ENCODE measurements around the gene FAM222B.

DNA sequence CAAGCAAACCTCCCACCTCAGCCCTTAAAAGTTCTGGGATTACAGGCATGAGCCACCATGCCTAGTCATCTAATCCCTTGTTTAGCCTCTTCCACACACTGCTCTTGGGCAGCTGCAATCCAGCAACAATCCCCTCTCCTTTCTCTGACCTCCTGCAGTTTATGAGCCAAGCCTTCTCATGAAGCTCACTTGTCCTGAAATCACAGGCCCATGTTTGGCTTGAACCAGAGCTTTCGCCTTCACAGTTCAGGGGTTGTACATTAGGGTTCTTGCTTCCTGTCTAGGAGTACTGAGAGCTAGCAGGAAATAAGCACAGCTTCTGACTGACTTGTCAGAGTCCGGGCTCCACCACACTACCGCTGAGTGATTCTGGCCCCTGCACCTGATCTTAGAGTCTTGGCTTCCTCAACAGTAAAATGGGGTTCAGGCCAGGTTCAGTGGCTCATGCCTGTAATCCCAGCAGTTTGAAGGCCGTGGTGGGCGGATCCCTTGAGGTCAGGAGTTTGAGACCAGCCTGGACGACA is 28.5 kb upstream of the FAM222B start:
- TF ChIP-seq, protein P1, sequence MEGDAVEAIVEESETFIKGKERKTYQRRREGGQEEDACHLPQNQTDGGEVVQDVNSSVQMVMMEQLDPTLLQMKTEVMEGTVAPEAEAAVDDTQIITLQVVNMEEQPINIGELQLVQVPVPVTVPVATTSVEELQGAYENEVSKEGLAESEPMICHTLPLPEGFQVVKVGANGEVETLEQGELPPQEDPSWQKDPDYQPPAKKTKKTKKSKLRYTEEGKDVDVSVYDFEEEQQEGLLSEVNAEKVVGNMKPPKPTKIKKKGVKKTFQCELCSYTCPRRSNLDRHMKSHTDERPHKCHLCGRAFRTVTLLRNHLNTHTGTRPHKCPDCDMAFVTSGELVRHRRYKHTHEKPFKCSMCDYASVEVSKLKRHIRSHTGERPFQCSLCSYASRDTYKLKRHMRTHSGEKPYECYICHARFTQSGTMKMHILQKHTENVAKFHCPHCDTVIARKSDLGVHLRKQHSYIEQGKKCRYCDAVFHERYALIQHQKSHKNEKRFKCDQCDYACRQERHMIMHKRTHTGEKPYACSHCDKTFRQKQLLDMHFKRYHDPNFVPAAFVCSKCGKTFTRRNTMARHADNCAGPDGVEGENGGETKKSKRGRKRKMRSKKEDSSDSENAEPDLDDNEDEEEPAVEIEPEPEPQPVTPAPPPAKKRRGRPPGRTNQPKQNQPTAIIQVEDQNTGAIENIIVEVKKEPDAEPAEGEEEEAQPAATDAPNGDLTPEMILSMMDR (conservative IDR thresholded peaks at IDR 0.05 in 1 of 2, IDR thresholded peaks at IDR 0.05 in 1 of 2; ENCODE audit: extremely low read depth in 1 of 2, insufficient read depth in 1 of 2, low read depth in 1 of 2, low read length in 2 of 2) = no peak
- no peak for TF ChIP-seq EZH2 (IDR thresholded peaks at IDR 0.05; ENCODE audit: borderline replicate concordance, low read length)

Data from mammary epithelial cell (primary cell).